Stimulated activated CD8-positive, alpha-beta memory T cell treated with anti-CD3 and anti-CD28 coated beads, Interleukin-7, amount 100 ng/mL, for 24 hours (primary cell): ENCODE measurements around the gene CENPM.

Experiments used
- DNase-seq: peaks from one replicate; pipeline ENCODE4 v3.0.0-alpha.2; 2020; ENCODE audit warnings: low read depth

Gene CENPM

GRCh38 chr22:41931701-41932269 lies 15.2 kb downstream of the CENPM start:
- DNase-seq, result no peak

- no peak for DNase-seq
Measured at GRCh38 chr22:41929418-41929810, 17.5 kb downstream of the CENPM start.

- no peak for DNase-seq
Measured at GRCh38 chr22:41928593-41929417, 18.1 kb downstream of the CENPM start.

- no peak for DNase-seq
Measured at GRCh38 chr22:41927813-41928212, 19.1 kb downstream of the CENPM start.

- DNase-seq, result no peak
Measured at GRCh38 chr22:41925783-41926460, 21.0 kb downstream of the CENPM start.

GRCh38 chr22:41923595-41924276 lies 23.2 kb downstream of the CENPM start:
- no peak for DNase-seq

- no peak for DNase-seq
Measured at GRCh38 chr22:41922940-41923594, 23.9 kb downstream of the CENPM start.

- DNase-seq, result no peak
Measured at GRCh38 chr22:41922328-41922727, 24.6 kb downstream of the CENPM start.

- no peak for DNase-seq
Measured at GRCh38 chr22:41920271-41920976, 26.5 kb downstream of the CENPM start.

GRCh38 chr22:41919357-41920224 lies 27.4 kb downstream of the CENPM start:
- no peak for DNase-seq

- DNase-seq, result no peak
Measured at GRCh38 chr22:41917903-41918791, 28.8 kb downstream of the CENPM start.

- no peak for DNase-seq
Measured at GRCh38 chr22:41917375-41917902, 29.5 kb downstream of the CENPM start.

- no peak for DNase-seq
Measured at GRCh38 chr22:41916745-41917358, 30.1 kb downstream of the CENPM start.

- no peak for DNase-seq
Measured at GRCh38 chr22:41915786-41916493, 31.0 kb downstream of the CENPM start.

GRCh38 chr22:41915035-41915785 lies 31.7 kb downstream of the CENPM start, which contains the start of gene SHISA8:
SHISA8 (minus strand) TSS chr22:41915074; CDS start chr22:41914667, 407 bp downstream.
- DNase-seq, result no peak

- DNase-seq, result no peak
Measured at GRCh38 chr22:41914611-41915034, 32.3 kb downstream of the CENPM start.
